HG03097 (cell line): ENCODE measurements around the gene CRACR2A.

Experiments used
- ATAC-seq: cut with Tn5 transposase; IDR thresholded peaks from one replicate; pipeline ENCODE4 v1.9.1; 2021; ENCODE audit not compliant: unreplicated experiment, low FRiP score

Gene CRACR2A

DNA sequence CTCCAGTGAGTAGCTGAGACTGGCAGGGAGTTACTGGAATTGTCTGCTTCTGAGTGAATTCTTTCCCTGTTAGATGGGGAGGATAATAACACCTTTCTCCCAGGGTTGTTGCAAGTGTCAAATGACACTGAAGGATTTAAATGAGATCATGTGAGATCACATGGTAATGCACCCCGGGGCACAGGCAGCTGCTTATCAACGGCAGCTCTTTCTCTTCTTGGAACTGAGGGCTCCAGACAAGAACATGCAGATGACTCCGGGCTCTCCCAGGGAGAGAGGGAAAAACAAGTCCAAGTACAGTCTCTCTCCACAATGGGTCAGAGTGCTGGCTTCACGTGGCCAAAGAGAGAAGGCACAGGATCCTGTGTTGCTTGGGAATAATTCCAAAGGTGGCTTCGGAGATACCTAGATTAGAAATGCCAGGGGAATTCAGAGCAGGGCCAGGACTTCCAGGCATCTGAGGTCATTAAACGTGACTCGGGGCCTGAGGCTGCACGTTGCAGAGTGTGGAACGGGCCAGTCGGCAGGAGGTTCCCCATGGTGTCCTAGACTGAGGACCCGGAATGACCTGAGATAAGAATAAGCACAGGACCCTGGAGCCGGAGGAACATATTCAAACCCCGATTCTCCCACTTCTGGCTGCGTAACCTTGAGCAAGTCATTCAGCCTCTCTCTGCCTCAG, 152.7 kb downstream of the CRACR2A start:
- no peak for ATAC-seq

DNA sequence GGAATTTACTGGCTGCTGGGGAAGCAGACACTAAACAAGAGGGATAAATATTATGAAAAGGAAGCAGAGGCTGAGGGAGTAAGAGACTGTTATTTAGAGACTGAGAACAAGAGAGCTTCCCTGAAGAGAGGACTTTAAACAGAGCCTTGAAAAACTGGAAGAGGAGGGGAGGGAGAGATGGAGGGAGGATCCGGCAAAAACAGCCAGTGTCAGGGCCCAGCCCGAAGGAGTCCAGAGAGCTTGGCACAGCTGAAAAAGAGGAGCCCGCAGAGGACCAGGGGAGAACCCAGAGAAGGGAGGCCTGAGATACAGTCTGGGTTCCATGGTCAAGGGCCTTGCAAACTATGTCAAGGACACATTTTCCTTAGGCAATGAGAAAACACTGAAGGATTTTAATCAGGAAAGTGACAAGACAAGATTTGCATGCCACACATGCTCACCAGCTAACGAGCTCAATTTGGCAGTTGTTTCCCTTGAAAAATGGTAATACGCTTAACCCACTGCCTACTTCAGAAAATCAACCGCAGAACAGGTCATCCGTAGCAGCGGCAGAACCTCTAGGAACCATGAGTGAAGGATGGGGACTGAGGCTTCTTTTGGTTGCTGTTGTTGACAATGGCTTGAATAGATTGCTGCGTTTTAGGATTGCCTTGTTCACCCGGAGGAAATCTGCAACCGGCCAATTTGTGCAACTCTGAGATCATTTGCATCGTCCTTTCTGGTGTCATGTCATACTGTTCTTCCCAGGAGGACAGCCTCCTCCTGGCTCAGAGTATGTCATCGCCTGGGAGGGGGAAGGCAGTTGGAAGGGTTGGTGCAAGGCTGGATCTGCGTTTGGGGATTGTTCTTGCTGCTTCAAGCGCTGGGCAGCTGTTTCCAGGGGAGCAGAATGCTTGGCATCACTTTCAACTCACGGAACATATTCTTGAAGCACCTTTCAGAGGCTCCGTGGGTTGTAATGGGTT, 153.7 kb downstream of the CRACR2A start:
- no peak for ATAC-seq

DNA sequence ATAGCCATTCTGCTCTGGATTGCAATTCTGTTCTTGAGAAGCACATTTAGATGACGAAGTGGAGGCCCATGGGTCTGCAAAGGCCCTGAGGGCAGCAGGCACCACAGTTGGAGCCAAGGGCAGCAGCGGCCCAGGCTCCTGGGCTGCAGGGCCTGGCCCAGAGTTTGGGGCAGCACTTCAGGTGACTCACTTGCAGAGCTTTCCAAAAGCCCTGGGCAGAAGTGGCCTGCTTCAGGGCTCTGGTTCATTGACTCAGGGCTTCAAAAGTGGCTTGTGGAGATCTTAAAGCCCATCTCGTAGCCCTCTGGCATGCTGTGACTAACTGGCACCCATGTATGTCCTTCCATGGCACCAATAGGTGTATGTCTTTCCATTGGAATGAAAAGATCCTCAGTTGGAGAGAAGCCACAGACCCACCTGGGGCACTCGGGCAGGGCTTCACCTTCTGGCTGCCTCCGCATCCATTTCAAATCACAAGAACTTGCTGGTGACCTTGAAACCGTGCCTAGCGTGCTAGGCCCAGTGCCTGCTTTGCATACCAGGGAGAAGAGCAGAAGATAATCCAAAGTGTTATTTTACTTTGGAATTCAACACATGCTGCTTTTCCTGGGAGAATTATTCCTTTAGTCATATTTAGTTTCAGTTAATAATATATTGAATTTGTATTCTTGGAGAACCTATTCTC, 155.2 kb downstream of the CRACR2A start:
- no peak for ATAC-seq

DNA sequence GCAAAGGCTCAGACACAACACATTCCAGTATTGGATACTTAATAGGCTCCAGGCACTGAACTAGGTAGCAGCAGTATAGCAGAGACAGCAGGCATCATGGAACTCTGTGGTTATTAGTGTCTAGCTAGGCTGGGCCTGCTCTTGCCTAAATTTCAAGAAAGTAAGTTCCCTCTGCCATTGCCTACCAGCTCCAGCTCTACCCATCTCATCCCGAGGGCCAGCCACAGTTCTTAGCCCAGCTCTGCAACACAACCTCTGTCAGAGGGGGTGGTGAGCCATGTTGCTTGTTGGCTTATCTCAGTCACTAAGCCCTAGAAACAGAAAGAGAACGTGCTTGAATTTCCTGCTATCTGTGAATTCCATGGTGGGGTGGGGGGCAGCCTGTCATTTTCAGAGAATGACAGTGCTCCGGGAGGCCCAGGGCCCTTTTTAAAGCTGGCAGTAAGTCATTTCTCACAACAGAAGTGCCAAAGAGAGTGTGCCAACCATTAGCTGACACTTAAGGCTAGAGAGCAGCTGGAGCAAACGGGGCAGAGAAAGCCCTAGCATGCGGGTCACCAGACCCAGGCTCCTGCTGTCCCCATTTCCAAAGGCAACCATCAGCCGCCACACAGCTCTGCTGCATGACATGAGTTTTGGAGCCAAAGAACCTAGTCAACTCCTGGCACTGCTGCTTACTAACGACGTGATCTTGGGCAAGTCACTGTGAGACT, 156.1 kb downstream of the CRACR2A start:
- no peak for ATAC-seq

DNA sequence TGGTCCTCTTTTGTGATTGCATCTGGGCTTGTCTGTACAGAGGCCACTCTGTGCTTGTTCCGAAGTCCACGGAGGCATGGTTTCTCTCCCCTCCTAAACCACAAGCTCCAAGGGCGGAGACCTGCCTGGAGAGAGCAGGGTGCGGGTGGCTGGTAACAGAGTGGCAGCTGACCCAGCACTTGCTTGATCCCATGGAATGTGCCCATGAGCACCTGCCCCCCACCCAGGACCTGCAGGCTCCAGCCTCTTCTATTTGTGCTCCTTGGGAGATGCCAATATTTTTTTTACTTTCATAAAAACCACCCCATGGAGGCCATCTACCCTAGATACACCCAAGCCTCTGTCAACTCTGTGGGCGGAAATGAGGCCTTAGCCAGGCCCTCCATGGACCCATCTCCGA, 157.2 kb downstream of the CRACR2A start:
- ATAC-seq: no peak

DNA sequence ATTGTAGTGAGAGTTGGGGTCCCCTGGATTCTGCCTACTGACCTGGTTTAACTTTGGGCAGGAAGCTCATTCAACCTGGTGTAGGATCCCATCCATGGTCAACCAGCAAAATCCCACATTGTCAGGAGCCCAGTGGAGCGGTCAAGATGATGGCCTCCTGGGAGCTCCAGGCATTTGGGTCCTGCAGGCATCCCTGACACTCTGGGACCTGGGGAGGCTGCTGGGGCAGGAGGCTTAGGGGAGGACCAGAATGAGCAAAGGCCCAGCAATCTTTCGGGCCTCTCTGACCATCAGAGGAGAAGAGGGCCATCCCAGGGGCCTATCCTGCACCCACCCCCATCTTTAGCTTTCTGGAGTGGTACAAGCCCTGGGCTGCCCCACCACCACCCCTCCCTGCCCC, 157.9 kb downstream of the CRACR2A start:
- no peak for ATAC-seq

DNA sequence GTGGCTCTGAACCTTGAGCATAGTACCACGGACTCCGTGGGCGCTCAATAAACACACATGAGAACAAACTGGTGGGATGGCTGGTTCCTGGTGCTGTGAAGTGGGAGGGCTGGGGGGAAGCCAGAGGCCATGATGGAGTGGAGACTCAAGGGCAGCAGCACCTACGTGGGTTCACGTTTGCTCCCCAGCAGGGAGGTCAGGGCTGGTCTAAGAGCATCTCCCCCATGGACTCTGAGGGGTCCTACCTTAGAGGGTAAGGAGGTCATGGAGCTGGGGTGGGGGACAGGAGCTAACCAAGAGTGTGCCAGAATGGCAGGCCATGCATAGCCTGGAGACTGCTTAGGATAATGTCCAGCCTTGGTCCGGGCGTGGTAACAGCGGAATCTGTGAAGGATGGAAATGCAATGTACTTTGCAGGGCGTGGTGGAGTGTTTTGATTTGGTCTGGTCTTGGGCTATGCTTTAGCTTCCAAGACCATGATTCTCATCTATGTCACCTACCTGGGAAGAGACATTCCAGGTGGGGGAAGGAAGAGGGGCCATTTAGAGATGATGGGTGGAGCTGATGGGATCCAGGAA, 158.9 kb downstream of the CRACR2A start:
- ATAC-seq: no peak

DNA sequence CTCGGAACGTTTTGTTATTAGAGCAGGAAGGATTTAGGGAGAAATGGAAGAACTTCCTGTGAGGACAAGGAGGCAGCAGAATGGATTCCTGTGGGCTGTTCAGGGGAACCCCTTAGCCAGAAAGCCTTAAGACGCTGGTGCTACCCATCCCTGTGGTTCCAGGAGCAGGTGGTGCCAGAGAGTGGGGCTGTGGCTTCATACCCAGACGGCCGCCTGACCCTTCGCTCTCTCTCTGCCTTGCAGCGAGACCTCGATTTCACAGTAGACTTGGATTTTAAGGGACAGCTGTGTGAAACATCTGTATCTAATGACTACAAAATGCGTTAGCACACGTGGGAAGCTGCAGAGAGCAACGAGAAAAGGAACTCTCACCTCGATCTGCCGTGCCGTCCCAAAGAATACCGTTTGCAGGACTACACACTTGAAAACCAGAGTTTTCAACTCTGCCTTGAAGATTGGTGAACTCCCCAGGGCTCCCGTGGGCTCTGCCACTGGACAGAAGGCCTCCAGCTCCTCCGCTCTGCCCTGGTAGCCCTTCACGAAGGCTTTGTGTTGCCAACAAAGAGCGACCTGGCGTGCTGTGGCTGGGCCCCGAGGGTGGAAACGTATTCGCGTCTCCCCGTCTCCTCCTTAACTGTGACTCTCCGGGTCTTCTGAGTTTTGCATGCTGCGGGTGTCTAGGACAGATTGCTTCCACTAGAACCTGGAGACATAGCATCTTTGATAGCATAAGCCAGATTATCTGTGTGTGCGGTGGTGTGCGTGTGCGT, 159.9 kb downstream of the CRACR2A start:
- no peak for ATAC-seq

DNA sequence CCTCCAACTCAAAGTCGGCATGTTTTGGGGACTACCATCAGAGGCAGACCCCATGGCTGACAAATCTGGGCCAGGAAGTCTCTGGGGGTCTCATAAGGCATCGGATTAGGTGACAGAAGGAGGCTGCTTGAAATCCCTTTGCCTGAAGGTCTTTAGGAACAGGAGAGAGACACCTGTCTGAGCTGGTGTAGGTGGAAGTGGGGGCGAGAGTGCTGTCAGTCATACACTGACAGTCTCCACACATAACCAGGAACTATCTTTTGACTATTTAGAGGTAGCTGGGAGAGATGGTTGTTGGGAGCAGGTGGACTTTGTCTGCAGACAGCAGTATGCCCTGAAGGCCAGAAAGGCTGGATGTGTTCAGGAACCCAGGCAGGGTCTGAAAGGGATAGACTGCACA, 163.2 kb downstream of the CRACR2A start:
- ATAC-seq: no peak

DNA sequence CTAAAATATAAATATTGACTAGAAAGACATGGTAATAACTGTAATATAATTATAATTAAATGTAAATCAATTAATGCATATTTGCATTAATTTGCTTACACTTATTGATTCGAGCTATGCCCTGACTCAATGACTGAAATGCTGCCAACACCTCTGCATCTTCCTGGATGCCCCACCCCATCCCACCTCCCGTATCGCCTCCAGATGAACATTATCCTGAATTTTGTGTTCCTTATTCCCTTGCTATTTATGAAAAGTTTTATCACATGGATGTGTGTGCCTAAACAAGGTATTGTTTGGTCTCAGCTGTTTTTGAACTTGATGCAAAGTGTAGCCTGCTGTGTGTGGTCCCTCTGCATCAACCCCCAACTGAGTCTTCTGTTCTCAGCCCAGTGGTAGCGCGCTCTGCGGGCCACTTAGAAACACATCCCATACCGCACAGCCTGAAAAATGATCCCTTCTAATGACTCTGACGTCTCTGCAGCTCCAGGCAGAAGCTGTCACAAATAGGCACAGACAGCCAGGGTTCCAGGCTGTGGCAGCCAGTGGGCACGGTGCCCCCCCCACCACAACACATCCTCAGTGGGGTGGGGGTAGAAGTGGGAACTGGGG, 165.4 kb downstream of the CRACR2A start:
- no peak for ATAC-seq

DNA sequence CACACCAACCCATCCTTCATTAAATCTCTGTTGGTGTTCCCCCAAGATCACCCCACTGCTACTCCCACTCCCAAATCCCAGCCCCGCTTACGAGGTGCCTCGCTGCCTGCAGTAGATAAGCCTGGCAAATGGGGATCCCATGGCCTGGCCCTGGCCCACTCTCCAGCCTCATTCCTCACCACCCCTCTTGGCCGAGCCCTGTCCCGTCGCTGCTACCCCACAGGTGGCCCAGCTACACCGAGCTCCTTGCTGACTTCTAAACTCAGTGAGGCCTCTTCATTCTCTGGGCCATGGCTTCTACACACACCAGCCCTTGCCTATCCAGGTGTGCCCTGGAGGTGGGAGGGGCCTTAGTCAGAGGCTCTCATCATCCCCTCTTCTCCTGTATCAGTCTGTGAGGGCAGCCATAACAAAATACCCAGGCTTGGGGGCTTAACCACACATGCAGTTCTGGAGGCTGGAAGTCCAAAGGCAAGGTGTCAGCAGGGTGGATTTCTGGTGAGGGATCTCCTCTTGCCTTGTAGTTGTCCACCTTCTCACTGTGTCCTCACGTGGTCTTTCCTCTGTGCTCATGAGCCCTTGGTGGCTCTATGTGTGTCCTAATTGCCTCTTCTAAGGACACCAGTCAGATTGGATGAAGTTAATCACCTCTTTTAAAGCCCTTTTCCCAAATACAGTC, 169.1 kb downstream of the CRACR2A start:
- ATAC-seq: no peak

DNA sequence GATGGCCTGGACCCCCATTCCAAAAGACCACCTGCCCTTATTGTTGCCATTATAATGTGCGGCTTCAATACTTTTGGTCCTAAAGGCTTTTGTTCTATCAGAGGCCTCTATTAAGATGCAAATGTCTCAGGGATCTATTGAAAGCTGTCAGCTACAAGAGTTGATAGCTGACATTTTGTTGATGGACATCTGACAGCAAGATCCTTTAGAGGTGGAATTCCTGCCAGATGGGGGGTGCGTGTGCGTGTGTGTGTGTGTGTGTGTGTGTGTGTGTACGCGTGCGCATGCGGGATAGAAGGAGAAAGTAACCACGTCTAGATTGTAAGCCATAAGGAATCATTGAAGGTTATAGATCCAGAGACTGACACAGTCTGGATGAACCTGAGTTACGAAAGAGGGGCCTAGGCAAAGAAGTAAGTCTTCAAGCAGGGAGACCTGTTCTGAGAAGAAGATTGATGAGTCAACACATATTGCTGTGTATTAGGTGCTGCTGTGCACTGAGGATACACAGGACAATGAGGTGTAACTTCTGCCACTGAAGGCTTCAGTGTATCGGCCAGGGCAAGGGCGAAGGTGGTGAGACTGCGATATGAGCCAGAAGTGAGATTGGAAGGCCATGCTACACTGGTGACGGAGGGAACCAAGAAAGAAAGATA, 172.7 kb downstream of the CRACR2A start:
- ATAC-seq: no peak

DNA sequence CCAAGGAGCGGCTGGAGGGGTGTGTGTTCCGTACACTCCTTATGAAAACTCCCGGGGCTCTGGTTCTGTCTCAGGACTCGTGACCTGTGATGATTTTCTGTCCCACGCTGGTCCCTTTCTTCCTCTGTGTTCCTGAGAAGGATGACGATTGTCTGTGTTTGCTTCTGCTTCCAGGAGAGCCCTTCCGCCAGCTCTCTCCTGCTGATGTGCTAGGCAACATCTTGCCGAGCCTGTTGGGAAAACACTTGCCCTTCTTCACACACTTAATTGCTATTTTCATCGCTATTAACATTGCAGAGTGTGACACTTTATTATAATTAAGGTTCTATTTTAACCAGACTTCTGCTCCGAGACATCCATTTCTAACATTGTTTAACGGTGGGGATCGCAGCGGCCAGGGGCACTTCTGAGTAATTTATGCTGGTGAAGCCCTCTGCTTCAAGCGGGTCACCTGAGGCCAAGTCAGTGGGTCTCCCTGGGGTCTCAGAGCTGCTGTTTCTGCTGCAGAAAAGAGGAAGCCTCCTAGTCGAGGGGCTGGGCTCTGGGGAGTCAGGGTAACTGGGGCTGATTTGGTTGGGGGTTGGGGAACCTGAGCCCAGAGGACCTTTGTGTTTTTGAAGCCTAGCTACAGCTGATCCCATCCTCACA, 173.3 kb downstream of the CRACR2A start:
- no peak for ATAC-seq

DNA sequence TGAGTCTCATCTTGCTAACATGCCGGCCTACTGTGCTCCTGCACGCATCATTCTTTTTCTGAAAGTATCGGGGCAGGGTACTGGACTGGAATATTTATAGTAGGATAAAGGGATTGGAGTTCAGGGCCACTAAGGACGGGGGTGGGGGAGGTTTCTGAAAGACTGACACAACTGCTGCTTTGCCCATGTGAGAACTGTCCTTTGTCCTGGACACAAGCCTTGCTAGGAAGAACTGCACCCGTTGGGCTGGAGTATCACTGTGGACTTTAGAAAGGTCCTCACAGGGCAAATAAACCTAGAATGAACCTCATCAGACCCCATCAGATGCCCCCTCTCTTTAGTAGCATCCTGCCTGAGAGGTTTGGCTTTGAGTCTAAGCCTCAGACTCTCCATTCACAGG, 174.4 kb downstream of the CRACR2A start:
- no peak for ATAC-seq

DNA sequence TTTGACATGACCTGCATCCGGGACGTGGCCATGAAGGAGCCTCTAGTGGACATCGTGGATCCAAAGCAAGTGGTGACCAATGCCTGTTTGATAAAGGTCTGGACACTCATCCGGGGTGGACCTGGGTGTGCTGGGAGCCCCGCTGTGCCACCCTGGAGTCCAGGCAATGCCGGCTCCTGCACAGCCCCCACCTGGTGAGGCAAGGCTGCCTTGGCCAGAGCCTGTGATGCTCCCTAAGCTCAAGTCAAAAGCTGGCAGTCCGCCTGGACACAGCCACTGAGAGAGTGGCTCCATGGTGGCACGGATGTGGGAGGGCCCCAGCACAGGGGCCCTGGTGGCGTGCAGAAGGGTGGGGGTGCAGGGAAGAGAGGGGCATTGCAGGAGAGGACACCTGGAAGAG, 176.0 kb downstream of the CRACR2A start:
- no peak for ATAC-seq

DNA sequence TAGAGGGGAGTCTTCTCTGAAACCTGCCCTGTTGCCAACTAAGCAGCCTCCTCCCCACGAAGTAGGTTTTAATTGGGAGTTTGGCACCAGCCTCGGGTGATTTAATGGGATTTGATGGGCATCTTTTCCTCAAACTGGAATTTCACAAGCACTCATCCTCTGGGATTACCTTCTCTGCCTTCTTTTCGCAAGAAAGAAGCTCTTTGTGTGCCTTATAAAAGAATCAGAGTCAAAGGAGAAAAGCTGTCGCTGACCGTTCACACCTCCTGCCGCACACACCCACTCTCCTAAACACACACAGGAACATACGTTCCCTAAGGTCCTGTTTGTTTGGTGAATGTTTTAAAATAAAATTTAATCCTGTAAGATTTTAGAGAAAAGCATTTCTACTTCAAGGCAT, 177.9 kb downstream of the CRACR2A start:
- ATAC-seq: no peak

DNA sequence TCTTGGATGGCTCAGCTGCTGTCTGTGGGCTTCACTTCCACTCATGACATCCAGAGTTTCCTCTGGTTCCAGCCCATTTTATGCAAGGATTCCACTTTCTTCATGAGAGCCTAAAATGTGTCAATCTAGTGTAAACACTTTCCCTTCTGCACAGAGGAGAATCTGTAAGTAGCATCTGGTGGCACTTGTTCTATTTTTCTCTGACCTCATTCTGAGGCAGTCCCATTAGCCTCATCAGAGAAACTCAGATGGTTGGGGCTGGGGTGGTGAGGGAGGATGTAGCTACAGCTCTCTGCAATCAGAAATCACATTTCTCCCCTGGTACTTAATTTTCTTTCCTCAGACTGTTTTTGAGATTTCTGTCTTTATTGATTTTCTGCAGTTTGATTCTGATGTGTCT, 180.3 kb downstream of the CRACR2A start:
- no peak for ATAC-seq

DNA sequence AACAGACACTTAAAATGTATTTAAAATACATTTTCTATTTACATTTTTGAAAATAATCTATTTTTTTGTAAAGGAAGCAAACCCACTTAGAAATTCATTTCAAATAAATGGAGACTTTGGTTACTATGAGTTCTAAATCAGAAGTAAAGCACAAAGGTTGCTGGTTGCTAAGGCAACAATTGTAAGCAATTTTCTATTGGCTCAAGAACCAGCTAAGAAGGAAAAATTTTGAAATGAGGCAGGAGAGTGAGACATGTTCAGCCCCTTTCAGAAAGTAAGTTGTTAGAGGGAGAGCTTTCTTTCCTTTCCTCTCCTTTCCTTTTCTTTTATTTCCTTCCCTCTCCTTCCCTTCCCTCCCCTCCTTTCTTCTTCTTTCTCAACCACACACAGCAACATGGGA, 181.2 kb downstream of the CRACR2A start:
- ATAC-seq: no peak
